HG02571 (cell line): ENCODE data around the gene AGBL4.
"Not testable (repeated sequence)": the region's sequence is repeated elsewhere in the genome, so short reads cannot be mapped to it uniquely, and the experiment has no call there.

Source experiments
- ATAC-seq: cut with Tn5 transposase; IDR thresholded peaks from one replicate; pipeline ENCODE4 v1.9.1; 2021; ENCODE audit warnings: mild to moderate bottlenecking, moderate library complexity; ENCODE audit not compliant: unreplicated experiment

Gene AGBL4

DNA sequence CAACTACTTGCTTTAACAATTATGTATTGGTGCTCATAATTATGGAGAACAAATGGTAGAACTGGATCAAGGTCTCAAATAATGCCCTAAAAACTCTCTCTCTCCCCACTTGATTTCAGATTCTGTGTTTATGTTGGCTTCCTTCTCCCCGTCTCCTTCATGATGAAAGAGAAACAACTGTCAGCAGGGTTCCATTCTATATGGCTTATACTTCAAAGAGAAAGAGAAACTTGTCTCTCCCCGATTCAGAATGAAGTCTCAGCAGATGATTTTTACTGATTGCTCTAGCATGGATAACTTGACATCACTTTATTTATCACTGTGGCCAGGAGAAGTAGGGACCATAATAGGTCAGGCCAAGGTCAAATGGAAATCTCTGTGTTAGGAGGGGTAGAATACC lies 575.6 kb downstream of the AGBL4 start:
- ATAC-seq = no peak

- no peak for ATAC-seq
Observed at GRCh38 chr1:49436865-49437264, 586.9 kb downstream of the AGBL4 start.

GRCh38 chr1:49435291-49435690 lies 588.5 kb downstream of the AGBL4 start:
- ATAC-seq = no peak

- ATAC-seq = no peak
Observed at GRCh38 chr1:49424782-49425181, 599.0 kb downstream of the AGBL4 start.

GRCh38 chr1:49416758-49417157 lies 607.0 kb downstream of the AGBL4 start:
- no peak for ATAC-seq

DNA sequence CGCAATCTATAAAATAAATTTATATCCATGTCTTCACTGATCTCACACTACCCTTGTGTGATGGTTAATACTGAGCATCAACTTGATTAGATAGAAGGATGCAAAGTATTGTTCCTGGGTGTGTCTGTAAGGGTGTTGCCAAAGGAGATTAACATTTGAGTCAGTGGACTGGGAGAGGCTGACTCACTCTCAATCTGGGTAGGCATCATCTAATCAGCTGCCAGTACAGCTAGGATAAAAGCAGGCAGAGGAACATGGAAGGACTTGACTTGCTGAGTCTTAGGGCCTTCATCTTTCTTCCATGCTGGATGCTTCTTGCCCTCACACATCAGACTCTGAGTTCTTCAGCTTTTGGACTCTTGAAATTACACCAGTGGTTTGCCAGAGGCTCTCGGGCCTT lies 615.4 kb downstream of the AGBL4 start:
- no peak for ATAC-seq

GRCh38 chr1:49397086-49397485 lies 626.7 kb downstream of the AGBL4 start:
- no peak for ATAC-seq

GRCh38 chr1:49394200-49394599 lies 629.6 kb downstream of the AGBL4 start:
- ATAC-seq = no peak

DNA sequence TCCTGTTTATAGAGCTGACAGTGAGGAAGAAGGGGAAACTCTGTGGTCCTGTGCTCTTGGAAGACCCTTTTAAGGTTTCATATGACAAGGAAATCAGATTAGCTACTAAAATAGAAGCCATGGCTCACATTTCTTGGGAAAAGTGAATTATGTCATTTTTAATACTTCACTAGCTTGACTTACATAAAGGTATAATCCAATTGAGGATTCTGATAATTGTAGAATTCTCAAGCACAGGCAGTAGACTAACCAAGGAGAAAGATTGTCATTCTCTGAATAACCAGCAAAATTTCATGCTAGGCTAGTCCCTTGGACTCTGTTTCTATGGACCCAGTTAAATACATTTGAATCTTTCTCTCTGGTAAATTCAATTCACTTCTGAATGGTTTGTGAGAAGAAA lies 634.1 kb downstream of the AGBL4 start:
- ATAC-seq = no peak

GRCh38 chr1:49364676-49365075 lies 659.1 kb downstream of the AGBL4 start:
- ATAC-seq = no peak

DNA sequence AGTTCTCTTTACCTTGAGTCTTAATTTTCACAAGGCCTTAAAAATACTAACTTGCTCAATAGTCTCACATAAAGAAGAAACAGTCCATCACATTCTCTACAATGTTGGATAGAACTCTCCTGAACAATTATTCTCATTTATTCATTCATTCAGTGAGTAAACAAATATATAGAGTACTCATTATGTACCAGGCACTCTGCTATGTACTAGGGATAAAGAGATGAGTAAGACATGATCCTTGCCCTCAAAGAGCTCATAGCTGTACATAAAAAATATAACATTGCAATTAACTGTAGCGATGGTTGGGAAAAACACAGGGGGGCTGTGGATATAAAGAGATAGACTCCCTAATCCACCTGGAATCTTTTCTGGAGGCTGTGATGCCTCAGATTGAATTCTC lies 660.1 kb downstream of the AGBL4 start:
- ATAC-seq = no peak

GRCh38 chr1:49358036-49358435 lies 665.7 kb downstream of the AGBL4 start:
- no peak for ATAC-seq

DNA sequence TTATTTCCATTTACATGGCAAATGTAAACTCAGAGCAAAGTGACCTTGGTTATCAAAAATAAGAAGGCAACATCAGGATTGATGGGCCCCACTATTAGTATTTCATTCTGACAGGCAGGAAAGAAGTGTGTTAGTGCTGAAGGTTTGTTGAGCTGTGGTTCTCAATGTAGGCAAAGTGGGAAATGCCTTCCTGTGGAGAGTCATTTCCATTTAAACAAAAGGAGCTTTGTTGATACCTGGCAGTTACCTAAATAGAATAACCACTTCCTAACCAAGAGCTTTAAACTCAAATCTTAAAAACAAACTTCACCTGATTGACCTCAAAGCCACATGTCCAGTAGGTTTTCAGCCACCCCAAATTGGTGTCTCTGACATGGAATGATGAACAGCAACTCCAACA lies 667.2 kb downstream of the AGBL4 start:
- no peak for ATAC-seq

GRCh38 chr1:49351768-49352167 lies 672.0 kb downstream of the AGBL4 start:
- no peak for ATAC-seq

- ATAC-seq = no peak
Observed at GRCh38 chr1:49346767-49347349, 676.9 kb downstream of the AGBL4 start.

GRCh38 chr1:49340576-49340975 lies 683.2 kb downstream of the AGBL4 start:
- no peak for ATAC-seq

- no peak for ATAC-seq
Observed at GRCh38 chr1:49339043-49339442, 684.7 kb downstream of the AGBL4 start.

DNA sequence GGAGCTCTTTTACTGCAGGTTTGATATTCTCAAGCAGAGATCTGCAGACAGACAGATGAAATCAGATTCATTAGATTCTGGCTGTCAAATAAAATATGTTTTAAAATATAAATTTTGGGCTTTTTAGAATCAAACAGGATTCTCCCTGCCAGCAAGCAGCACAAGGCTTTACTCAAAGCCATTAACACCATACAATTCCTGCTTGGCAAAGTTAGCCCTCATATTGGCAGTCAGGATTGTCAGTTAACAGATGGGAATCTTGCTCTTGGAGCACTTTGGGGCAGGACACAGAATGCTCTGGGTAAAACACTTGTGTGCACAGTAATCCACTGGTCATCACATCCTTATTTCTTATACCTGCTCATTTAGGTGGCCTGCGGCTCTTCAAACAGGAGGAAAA lies 686.5 kb downstream of the AGBL4 start:
- ATAC-seq = no peak

GRCh38 chr1:49333906-49334305 lies 689.8 kb downstream of the AGBL4 start:
- ATAC-seq = no peak

DNA sequence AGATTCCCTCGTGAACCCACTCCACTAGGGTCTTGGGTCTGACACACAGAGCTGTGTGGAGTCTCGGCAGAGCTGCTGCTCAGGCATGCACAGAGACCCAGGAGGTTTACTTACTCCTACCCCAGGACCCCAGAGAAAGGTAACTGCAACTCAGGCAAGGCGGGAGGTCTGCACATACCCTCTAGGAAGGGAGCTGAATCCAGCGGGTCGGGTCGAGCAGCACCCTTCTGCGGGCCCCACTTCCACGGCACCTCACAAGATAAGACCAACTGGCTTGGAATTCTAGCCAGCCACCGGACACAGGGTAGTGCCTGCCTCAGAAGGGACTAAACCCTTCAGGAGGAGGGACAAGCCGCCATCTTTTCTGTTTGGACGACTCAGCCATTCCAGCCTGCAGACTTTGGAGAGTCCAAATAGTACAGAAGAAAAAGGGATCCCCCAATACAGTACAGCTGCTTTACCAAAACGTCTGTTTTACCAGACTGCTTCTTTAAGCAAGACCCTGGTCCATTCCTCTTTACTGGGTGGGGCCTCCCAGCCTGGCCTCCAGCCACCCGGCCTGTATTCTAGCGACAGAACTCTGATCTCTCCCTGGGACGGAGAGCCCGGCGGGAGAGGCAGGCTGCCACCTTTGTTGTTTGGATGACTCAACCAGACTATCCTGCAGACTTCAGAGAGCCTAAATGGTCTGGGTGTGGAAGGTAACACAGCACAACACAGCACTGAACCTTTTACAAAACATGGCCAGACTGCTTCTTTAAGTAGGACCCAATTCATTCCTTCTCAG lies 692.5 kb downstream of the AGBL4 start:
- ATAC-seq = no peak

GRCh38 chr1:49323925-49324540 lies 699.7 kb downstream of the AGBL4 start:
- no peak for ATAC-seq

GRCh38 chr1:49320493-49320892 lies 703.3 kb downstream of the AGBL4 start:
- not testable (repeated sequence) for ATAC-seq
